Progenitor cell of endocrine pancreas (in vitro differentiated cells): ENCODE measurements around the gene FBXO42. TPM values are rescaled to one million over a fixed set of nuclear protein-coding genes. Genes with fewer than 3 reads are reported as not detected.
"Not testable (repeated sequence)": the region's sequence is repeated elsewhere in the genome, so short reads cannot be mapped to it uniquely, and the experiment has no call there.

Source experiments
- DNase-seq: peaks from one replicate; pipeline ENCODE4 v3.0.0; 2021; ENCODE audit warnings: low spot score; ENCODE audit not compliant: unreplicated experiment
- H3K27ac Mint-ChIP-seq: 2 replicates; pipeline ENCODE4 v1.8.0; 2021; ENCODE audit warnings: mild to moderate bottlenecking, moderate library complexity, mixed read lengths
- H3K27me3 Mint-ChIP-seq: 2 replicates; pipeline ENCODE4 v1.8.0; 2021; ENCODE audit warnings: mixed read lengths
- H3K36me3 Mint-ChIP-seq: 2 replicates; pipeline ENCODE4 v1.8.0; 2022; ENCODE audit warnings: mixed read lengths; ENCODE audit not compliant: insufficient read depth
- H3K4me1 Mint-ChIP-seq: 2 replicates; pipeline ENCODE4 v1.8.0; 2021; ENCODE audit warnings: low read depth, mixed read lengths
- H3K4me3 Mint-ChIP-seq: 2 replicates; pipeline ENCODE4 v1.8.0; 2021; ENCODE audit warnings: low read depth, mild to moderate bottlenecking, moderate library complexity, mixed read lengths
- H3K9me3 Mint-ChIP-seq: 2 replicates; pipeline ENCODE4 v1.8.0; 2021; ENCODE audit warnings: low read depth, mixed read lengths
- total RNA-seq: library from RNA; stranded (reverse); gene quantifications from 2 replicates; pipeline ENCODE4 v1.2.1, GENCODE V29; 2021
- TF ChIP-seq, protein P1 (sequence below): fragments of 200-600 bp; sonication (generic); IDR thresholded peaks from one replicate; pipeline ENCODE4 v1.5.0; 2021; ENCODE audit warnings: antibody characterized with exemption, mild to moderate bottlenecking; ENCODE audit not compliant: unreplicated experiment

FBXO42 gene
- total RNA-seq, 1 donor from 2014 or later = 30.5 TPM

DNA sequence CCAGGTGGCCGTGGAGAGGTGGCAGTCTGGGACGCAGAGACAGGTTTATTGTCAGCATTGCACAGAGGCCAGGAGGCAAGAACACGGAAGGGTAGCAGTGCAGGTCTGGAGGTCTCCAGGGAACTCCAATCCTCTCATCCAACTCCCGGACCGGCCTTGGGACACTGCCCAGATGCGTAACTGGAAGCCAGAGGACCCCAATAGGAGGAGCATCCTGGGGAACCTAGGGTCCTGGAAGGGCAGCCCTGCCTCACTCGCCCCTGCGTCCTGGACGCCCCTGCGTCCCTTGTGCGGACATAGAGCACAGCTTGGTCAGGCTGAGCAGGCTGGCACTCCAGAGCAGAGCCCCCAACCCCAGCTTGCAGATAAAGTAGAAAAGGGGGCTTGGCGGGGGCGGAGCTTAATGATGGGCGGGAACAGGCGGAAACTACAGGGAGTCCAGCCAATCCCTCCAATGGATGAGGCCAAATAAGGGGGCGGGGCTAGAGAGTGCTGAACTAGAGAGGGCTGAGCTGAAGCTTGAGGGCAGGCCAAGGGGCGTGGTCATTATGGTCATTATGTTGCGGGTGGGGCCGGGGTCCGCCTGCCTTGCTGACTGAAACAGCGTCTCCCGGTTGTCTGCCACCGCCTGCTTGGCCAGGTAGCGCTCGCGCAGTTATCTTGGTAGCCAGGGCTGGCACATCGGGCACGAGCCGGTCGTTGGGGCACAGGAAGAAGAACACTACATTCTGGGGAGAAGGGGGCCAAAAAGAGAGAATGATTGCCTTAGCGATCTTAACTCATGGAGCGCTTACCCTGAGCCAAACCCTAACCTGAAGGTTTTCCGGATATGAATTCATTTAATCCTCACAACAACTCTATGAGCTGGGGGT is 136.2 kb downstream of the FBXO42 start:
- DNase-seq = peak; percentile 82
- peak overlapping the region; percentile 77 for H3K4me3 Mint-ChIP-seq
- peaks cover 22% of the 10 kb centered on the region for H3K27me3 Mint-ChIP-seq
- peaks cover 18% of the 10 kb centered on the region for H3K4me1 Mint-ChIP-seq
- no peaks in the 10 kb centered on the region for H3K9me3 Mint-ChIP-seq
- TF ChIP-seq, protein P1, sequence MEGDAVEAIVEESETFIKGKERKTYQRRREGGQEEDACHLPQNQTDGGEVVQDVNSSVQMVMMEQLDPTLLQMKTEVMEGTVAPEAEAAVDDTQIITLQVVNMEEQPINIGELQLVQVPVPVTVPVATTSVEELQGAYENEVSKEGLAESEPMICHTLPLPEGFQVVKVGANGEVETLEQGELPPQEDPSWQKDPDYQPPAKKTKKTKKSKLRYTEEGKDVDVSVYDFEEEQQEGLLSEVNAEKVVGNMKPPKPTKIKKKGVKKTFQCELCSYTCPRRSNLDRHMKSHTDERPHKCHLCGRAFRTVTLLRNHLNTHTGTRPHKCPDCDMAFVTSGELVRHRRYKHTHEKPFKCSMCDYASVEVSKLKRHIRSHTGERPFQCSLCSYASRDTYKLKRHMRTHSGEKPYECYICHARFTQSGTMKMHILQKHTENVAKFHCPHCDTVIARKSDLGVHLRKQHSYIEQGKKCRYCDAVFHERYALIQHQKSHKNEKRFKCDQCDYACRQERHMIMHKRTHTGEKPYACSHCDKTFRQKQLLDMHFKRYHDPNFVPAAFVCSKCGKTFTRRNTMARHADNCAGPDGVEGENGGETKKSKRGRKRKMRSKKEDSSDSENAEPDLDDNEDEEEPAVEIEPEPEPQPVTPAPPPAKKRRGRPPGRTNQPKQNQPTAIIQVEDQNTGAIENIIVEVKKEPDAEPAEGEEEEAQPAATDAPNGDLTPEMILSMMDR = no peak
- no peaks in the 10 kb centered on the region for H3K36me3 Mint-ChIP-seq
- H3K27ac Mint-ChIP-seq = peak overlapping the region; percentile 76

GRCh38 chr1:16215240-16215639 is 137.0 kb downstream of the FBXO42 start:
- Mint-ChIP-seq H3K27me3 (peaks cover 20% of the 10 kb centered on the region), H3K4me1 (peaks cover 27% of the 10 kb centered on the region)
- not testable (repeated sequence) for DNase-seq, H3K9me3 Mint-ChIP-seq, H3K27ac Mint-ChIP-seq, H3K36me3 Mint-ChIP-seq, H3K4me3 Mint-ChIP-seq

- not testable (repeated sequence) for DNase-seq, H3K27me3 Mint-ChIP-seq, H3K27ac Mint-ChIP-seq, H3K36me3 Mint-ChIP-seq, H3K9me3 Mint-ChIP-seq, H3K4me3 Mint-ChIP-seq
- peaks cover 32% of the 10 kb centered on the region for H3K4me1 Mint-ChIP-seq
These were observed 138.7 kb downstream of the FBXO42 start for GRCh38 chr1:16213544-16213943.

DNA sequence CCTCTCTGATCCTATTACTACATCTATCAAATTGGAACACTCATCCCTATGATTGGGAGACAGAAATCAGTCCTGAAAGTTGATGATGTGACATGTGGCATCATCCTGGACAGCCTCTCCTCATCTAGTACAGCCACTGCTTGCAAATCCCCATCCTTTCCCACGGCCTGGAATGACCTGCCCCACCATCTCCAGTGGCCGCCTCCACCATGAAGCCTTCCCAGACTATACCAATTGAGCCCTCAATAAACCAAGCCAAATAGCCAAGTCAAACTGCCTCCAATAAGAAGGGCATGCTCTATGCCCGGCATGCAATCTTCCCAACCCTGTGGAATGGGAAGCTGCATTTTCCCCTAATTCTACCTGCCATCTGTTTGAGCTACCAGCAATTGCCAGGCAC is 139.3 kb downstream of the FBXO42 start:
- no peak for DNase-seq
- TF ChIP-seq, protein P1 = no peak
- no peaks in the 10 kb centered on the region for H3K27me3 Mint-ChIP-seq
- H3K27ac Mint-ChIP-seq = peak overlapping the region; percentile 49
- peaks cover 2% of the 10 kb centered on the region for H3K36me3 Mint-ChIP-seq
- peaks cover 30% of the 10 kb centered on the region for H3K4me1 Mint-ChIP-seq
- H3K4me3 Mint-ChIP-seq = peak overlapping the region; percentile 85
- H3K9me3 Mint-ChIP-seq = no peaks in the 10 kb centered on the region

- Mint-ChIP-seq H3K27ac (peak within 1 kb of the TSS; percentile 85), H3K4me1 (peaks cover 29% of the 10 kb centered on the region), H3K36me3 (peaks cover 2% of the 10 kb centered on the region), H3K27me3 (no peaks in the 10 kb centered on the region), H3K9me3 (no peaks in the 10 kb centered on the region), H3K4me3 (peak within 1 kb of the TSS; percentile 85)
- TF ChIP-seq, protein P1 = no peak
- peak; percentile 72 for DNase-seq
These were observed 139.9 kb downstream of the FBXO42 start, which contains the start of gene ARHGEF19 for GRCh38 chr1:16212251-16212961. Gene ARHGEF19 (minus strand): TSS chr1:16212652. CDS start chr1:16209054, 3,598 bp downstream.

DNA sequence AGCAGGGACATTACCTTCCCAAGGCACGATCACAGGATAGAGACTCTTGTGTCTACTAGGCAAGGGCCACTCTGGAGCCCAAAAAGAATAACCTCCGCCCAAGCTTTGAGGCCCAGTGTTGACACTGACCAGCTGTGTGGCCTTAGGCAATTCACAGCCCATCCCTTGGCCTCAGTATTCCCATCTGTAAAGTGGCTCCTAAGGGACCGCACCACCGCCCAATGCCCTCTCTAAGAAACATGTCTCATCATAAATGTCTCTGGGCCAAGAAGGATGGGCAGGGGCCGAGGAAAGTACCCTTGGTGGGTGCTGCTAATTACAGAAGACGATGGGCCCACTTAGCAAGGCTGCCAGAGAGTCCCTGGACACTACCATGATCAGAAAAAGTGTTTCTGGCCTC is 140.5 kb downstream of the FBXO42 start:
- H3K27ac Mint-ChIP-seq = peak overlapping the region; percentile 85
- no peaks in the 10 kb centered on the region for H3K9me3 Mint-ChIP-seq
- H3K4me3 Mint-ChIP-seq = peak overlapping the region; percentile 85
- no peak for DNase-seq
- peaks cover 32% of the 10 kb centered on the region for H3K4me1 Mint-ChIP-seq
- no peaks in the 10 kb centered on the region for H3K27me3 Mint-ChIP-seq
- H3K36me3 Mint-ChIP-seq = peaks cover 4% of the 10 kb centered on the region
- TF ChIP-seq, protein P1 = no peak
